B cell (primary cell): ENCODE data around the gene CDH16. TPM values are rescaled to one million over a fixed set of nuclear protein-coding genes. Genes with fewer than 3 reads are reported as not detected.

Experiments
- ATAC-seq: fragments of 200-7000 bp; cut with Tn5 transposase; one replicate; pipeline ENCODE4 v1.10.0; 2021; ENCODE audit warnings: low read depth, mild to moderate bottlenecking, moderate number of reproducible peaks, moderate library complexity
- CTCF ChIA-PET: fragments of 350-600 bp; sonication (Branson Sonifier 250); formaldehyde crosslinking; loops from one replicate; lab custom pipeline; 2021; ENCODE audit warnings: antibody characterized with exemption, inconsistent platforms; lab: Charles Lee
- POLR2A ChIA-PET: fragments of 350-600 bp; sonication (Branson Sonifier 250); formaldehyde crosslinking; loops from one replicate; lab custom pipeline; 2021; ENCODE audit warnings: antibody characterized with exemption; lab: Charles Lee
- DNase-seq: peaks from one replicate; pipeline ENCODE4 v3.0.0; 2013
- H2AFZ ChIP-seq: 2 replicates; pipeline ENCODE4 v1.6.1; 2012; ENCODE audit warnings: mild to moderate bottlenecking, low read depth, low read length; ENCODE audit not compliant: insufficient read depth, poor library complexity, severe bottlenecking
- H3K27ac ChIP-seq, 2 donors: 1 replicate in 1 of 2; 2 replicates in 1 of 2; pipeline ENCODE4 v1.5.1; 2012 to 2013; ENCODE audit warnings: low read length in 2 of 2, mild to moderate bottlenecking in 2 of 2, moderate library complexity in 1 of 2
- H3K27me3 ChIP-seq, 4 experiments: fragments of 200-600 bp in 1 of 4; sonication (generic) in 1 of 4; replicated peaks in 1 of 4; 1 replicate in 2 of 4; 2 replicates in 2 of 4; pipeline versions ENCODE4 v1.6.1 to v1.7.0; 2013 to 2016; ENCODE audit warnings: low read length in 3 of 4, mild to moderate bottlenecking in 2 of 4, mixed read lengths in 1 of 4, moderate library complexity in 1 of 4; ENCODE audit not compliant: insufficient read depth in 4 of 4, control insufficient read depth in 3 of 4; ENCODE audit errors: control extremely low read depth in 1 of 4
- H3K36me3 ChIP-seq, 2 experiments: replicated peaks in 1 of 2; 1 replicate in 1 of 2; 2 replicates in 1 of 2; pipeline versions ENCODE4 v1.6.1 to v1.7.1; 2013; ENCODE audit warnings: low read length in 1 of 2; ENCODE audit not compliant: insufficient read depth in 2 of 2, control insufficient read depth in 1 of 2; ENCODE audit errors: control extremely low read depth in 1 of 2, extremely low read depth in 1 of 2
- H3K4me1 ChIP-seq, 2 donors: fragments of 200-600 bp in 1 of 2; sonication (generic) in 1 of 2; 1 replicate in 1 of 2; 2 replicates in 1 of 2; pipeline versions ENCODE4 v1.5.1 to v1.6.1; 2013 to 2017; ENCODE audit warnings: low read length in 2 of 2; ENCODE audit not compliant: control insufficient read depth in 2 of 2, insufficient read depth in 2 of 2
- H3K4me2 ChIP-seq: replicated peaks from 2 replicates; pipeline ENCODE3; 2012; ENCODE audit warnings: mild to moderate bottlenecking, low read depth, low read length; ENCODE audit not compliant: poor library complexity, severe bottlenecking
- H3K4me3 ChIP-seq, 5 experiments: fragments of 200-600 bp in 1 of 5; sonication (generic) in 1 of 5; 1 replicate in 3 of 5; 2 replicates in 2 of 5; pipeline versions ENCODE4 v1.5.1 to v1.7.0; 2011 to 2016; ENCODE audit warnings: low read length in 4 of 5, mild to moderate bottlenecking in 4 of 5, low read depth in 2 of 5, control low read depth in 1 of 5, moderate library complexity in 1 of 5; ENCODE audit not compliant: insufficient read depth in 1 of 5; ENCODE audit errors: control extremely low read depth in 1 of 5, extremely low read depth in 1 of 5
- H3K79me2 ChIP-seq: fragments of 200-600 bp; sonication (generic); one replicate; pipeline ENCODE4 v1.6.0; 2016; ENCODE audit warnings: low read length; ENCODE audit not compliant: control insufficient read depth, insufficient read depth
- H3K9ac ChIP-seq: fragments of 200-600 bp; sonication (generic); 2 replicates; pipeline ENCODE4 v1.6.1; 2017; ENCODE audit warnings: mild to moderate bottlenecking, low read length, moderate library complexity
- H3K9me3 ChIP-seq, 3 donors: one replicate each; pipeline versions ENCODE4 v1.6.1 to v1.7.1; 2013; ENCODE audit warnings: low read length in 2 of 3; ENCODE audit not compliant: control insufficient read depth in 2 of 3, insufficient read depth in 1 of 3; ENCODE audit errors: control extremely low read depth in 1 of 3
- H4K20me1 ChIP-seq: 2 replicates; pipeline ENCODE4 v1.6.0; 2012; ENCODE audit warnings: mild to moderate bottlenecking, low read length; ENCODE audit not compliant: insufficient read depth, control insufficient read depth, poor library complexity, severe bottlenecking
- H3K27ac Mint-ChIP-seq: one replicate; pipeline ENCODE4 v1.8.0; 2021; ENCODE audit warnings: mixed read lengths
- H3K27me3 Mint-ChIP-seq: one replicate; pipeline ENCODE4 v1.8.0; 2021; ENCODE audit warnings: mixed read lengths
- H3K4me1 Mint-ChIP-seq: one replicate; pipeline ENCODE4 v1.8.0; 2021; ENCODE audit warnings: mixed read lengths
- H3K4me3 Mint-ChIP-seq: one replicate; pipeline ENCODE4 v1.8.0; 2021; ENCODE audit warnings: mixed read lengths
- H3K9me3 Mint-ChIP-seq: one replicate; pipeline ENCODE4 v1.8.0; 2022; ENCODE audit warnings: mixed read lengths; ENCODE audit not compliant: insufficient read depth
- EZH2 ChIP-seq: IDR thresholded peaks from 2 replicates; pipeline ENCODE4 v1.6.1; 2012; ENCODE audit warnings: borderline replicate concordance, low read depth, mild to moderate bottlenecking, moderate library complexity, low read length; ENCODE audit not compliant: insufficient read depth, poor library complexity, severe bottlenecking
- WGBS: methylation state at CpG from one replicate; pipeline ENCODE4 v1.1.5; 2013; ENCODE audit warnings: missing lambda C conversion rate; ENCODE audit not compliant: insufficient coverage; 5-methylcytosine and 5-hydroxymethylcytosine counted together
- intact Hi-C: fragments of 100-400 bp; cut with micrococcal nuclease; formaldehyde crosslinking; loops from one replicate; pipeline ENCODE4 v1.10.0; 2022
- polyA plus RNA-seq: library from polyadenylated mRNA; depleted of rRNA; stranded (reverse); fragments of >200 nt; gene quantifications from 2 replicates; pipeline ENCODE4 v1.2.3, GENCODE V29; 2012
- total RNA-seq, 2 donors: library from RNA; stranded (reverse); fragments of 120-200 nt in 1 of 2; gene quantifications; 1 replicate in 1 of 2; 2 replicates in 1 of 2; pipeline versions ENCODE4 v1.2.3 to v1.2.4, GENCODE V29; 2013 to 2022
- TF ChIP-seq, protein P1 (sequence below): fragments of 200-600 bp; IDR thresholded peaks from one replicate; pipeline ENCODE4 v1.8.0; 2022; ENCODE audit warnings: antibody characterized with exemption, mild to moderate bottlenecking

CDH16 gene
- total and polyA plus RNA-seq, 2 donors (not counting 1 experiment from before 2014, with no cell fraction given): not detected

DNA sequence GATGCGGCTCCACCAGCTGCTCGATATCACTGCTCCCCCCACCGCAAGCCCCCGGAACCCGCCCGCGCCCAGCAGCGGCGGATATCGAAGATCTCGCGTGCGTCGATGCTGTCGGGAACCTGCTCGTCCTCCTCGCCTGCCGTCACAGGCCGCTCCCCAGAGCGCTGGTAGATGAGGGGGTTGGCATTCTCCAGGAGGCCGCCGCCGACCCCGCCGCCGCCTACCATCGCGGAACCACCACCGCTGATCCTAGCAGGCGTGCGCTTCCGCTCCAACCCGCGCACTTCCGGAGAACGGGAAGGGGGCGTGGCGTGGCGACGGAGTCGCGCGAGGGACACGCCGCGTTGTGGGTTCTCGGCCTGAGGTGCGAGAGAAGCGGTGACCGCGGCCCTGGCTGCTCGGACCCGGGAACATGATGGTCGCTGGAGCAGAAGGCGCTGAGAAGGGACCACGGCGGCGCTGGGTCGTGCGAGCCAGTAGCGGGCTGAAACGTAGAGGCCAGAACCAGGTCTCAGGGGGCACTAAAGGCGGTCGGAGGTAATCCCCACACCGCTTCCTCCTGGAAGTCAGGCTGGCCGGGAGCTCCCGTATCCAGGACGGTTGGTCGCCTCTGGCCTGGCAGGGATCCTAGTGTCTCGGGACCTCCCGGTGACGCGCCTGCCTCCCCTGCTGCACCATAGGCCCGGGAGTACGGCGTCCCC is 15.6 kb upstream of the CDH16 start, which contains the start of gene CIAO2B:
CIAO2B (minus strand) TSS at position 265 of the 701 bp plus-strand sequence; CDS start at position 227, 38 bp downstream.
- peak within 1 kb of the TSS; percentile 86 to 92 for H3K27ac ChIP-seq
- under 1% methylated on average over 76 of the region's 76 CpGs for WGBS
- peak within 1 kb of the TSS; percentile 96 for H2AFZ ChIP-seq
- Mint-ChIP-seq H3K4me3 (peak within 1 kb of the TSS; percentile 99), H3K27ac (peak within 1 kb of the TSS; percentile 98), H3K9me3 (no peaks in the 10 kb centered on the region), H3K27me3 (no peaks in the 10 kb centered on the region), H3K4me1 (peaks cover 54% of the 10 kb centered on the region)
- POLR2A ChIA-PET: interaction anchor here (0.6 to 0.7 kb wide), 2 partner anchors 40 to 293 kb away, joined by 3 read pairs; no protein-coding TSS in a partner anchor
- peaks cover 24 to 33% of the 10 kb centered on the region in 2 donors for H3K4me1 ChIP-seq
- DNase-seq (peak; percentile 94), ATAC-seq (peak; percentile 86)
- peaks cover 14% of the 10 kb centered on the region for H4K20me1 ChIP-seq
- intact Hi-C loops: loop anchor here (1.0 to 5.0 kb wide), 2 partner anchors 13 to 52 kb away; partner anchors contain the start of gene PDP2
- peaks cover 26% of the 10 kb centered on the region for H3K79me2 ChIP-seq
- peak within 1 kb of the TSS; percentile 88 for H3K4me2 ChIP-seq
- H3K9ac ChIP-seq: peak within 1 kb of the TSS; percentile 95
- no peaks in the 10 kb centered on the region for H3K9me3 ChIP-seq
- no peaks in the 10 kb centered on the region for H3K27me3 ChIP-seq
- peak within 1 kb of the TSS; percentile 89 to 94 (median 92) for H3K4me3 ChIP-seq
- H3K36me3 ChIP-seq: peaks cover 0 to 15% of the 10 kb centered on the region in 2 experiments
- CTCF ChIA-PET: interaction anchor here (1.0 to 1.2 kb wide), 2 partner anchors 11 to 22 kb away, joined by 3 read pairs; no protein-coding TSS in a partner anchor
- TF ChIP-seq, protein P1, sequence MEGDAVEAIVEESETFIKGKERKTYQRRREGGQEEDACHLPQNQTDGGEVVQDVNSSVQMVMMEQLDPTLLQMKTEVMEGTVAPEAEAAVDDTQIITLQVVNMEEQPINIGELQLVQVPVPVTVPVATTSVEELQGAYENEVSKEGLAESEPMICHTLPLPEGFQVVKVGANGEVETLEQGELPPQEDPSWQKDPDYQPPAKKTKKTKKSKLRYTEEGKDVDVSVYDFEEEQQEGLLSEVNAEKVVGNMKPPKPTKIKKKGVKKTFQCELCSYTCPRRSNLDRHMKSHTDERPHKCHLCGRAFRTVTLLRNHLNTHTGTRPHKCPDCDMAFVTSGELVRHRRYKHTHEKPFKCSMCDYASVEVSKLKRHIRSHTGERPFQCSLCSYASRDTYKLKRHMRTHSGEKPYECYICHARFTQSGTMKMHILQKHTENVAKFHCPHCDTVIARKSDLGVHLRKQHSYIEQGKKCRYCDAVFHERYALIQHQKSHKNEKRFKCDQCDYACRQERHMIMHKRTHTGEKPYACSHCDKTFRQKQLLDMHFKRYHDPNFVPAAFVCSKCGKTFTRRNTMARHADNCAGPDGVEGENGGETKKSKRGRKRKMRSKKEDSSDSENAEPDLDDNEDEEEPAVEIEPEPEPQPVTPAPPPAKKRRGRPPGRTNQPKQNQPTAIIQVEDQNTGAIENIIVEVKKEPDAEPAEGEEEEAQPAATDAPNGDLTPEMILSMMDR: no peak
- TF ChIP-seq EZH2: no peak
